Activated CD4-positive, CD25-positive, alpha-beta regulatory T cell (primary cell): ENCODE measurements around the gene L3MBTL1.
"Not testable (repeated sequence)": the region's sequence is repeated elsewhere in the genome, so short reads cannot be mapped to it uniquely, and the experiment has no call there.

Experiments
- DNase-seq, 4 experiments: peaks; one replicate each; lab custom pipeline; 2025; lab: John Stamatoyannopoulos, UW

L3MBTL1 gene

GRCh38 chr20:43507150-43508080 is at the start of gene L3MBTL1:
L3MBTL1 (plus strand) TSS chr20:43507697; CDS start chr20:43513504, 5,807 bp downstream.
- no peak for DNase-seq

DNA sequence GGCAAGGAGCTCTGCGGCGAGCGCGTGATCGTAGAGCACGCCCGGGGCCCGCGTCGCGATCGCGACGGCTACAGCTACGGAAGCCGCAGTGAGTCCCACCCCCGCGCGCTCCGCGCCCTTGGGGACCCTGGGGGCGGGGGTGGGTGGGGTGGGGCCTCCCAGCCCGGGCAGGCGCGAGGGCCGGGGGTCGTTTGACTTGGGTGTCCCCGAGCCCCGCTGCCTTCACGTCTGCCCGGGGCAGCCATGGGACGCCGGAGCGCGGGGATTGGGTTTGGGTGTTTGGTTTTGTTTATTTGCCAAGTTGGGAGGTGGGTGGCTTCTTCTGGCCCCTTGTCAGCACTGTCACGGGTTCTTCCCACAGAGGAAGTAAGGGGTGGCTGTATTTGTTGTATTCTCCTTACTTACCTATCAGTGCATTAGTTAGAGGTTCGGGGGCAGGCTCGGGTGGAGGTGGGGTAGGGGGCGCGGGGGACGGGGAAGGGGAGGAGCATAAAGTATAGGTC is 49.0 kb upstream of the L3MBTL1 start:
- DNase-seq, result no peak

DNA sequence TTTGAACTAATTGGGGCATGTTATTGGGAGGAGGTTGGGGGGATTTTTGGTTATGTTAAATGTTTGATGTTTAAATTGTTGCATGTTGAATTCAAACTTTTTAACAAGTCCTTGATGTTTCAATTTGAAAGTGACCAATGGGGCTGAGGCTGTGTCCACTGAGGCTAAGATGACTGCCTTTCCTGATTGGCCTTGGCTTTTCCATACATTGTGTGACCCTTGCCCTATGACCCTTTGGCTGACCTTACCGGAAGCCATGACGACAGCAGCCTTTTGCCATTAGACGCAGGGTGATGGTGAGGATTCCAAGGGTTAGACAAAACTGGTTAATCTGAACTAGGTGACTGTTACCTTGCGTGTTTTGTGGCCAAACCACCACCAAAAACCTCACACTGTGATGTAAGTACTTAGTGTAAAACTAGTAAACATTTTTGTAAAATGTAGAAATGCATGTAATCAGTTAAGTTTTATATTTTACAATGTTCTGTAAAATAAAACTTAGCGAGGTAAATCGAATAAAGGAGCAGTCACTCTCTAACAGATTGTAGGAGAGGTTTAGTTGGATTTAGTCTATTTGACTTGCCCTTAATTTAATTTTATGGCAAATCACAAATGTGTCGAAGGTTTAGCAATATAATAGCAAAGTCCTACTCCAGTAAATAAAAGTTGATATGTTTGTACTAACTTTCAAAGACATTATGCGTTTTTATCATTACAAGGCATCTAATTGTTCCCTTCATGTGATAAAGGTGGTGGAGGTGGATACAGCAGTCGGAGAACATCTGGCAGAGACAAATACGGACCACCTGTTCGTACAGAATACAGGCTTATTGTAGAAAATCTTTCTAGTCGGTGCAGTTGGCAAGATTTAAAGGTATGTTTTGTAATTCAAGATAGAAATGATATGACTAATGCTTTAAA is 48.2 kb upstream of the L3MBTL1 start:
- no peak for DNase-seq

DNA sequence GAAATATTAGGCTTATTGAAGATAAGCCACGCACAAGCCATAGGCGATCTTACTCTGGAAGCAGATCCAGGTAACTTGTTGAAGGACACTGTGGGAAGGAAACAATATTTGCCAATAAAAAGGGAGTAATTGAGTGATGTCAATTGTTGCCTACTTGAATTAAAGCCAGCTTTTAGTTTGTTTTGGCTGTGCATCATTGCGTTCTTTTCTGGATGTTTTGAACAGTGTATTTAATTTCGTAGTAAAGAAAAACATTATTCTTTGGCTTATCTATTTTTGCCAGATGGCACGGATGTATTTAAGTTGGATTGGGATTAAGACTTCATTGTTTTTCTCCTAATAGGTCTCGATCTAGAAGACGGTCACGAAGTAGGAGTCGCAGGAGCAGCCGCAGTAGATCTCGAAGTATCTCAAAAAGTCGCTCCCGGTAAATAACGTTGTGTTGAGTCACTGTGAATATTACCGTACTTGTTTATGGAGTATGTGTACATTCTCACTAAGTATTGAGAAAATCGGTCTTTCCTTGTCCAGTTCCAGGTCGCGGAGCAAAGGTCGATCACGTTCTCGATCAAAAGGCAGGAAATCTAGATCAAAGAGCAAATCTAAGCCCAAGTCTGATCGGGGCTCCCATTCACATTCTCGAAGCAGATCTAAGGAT is 47.2 kb upstream of the L3MBTL1 start:
- DNase-seq, result no peak

- DNase-seq, result no peak
These were observed 46.7 kb upstream of the L3MBTL1 start for GRCh38 chr20:43460830-43461200.

DNA sequence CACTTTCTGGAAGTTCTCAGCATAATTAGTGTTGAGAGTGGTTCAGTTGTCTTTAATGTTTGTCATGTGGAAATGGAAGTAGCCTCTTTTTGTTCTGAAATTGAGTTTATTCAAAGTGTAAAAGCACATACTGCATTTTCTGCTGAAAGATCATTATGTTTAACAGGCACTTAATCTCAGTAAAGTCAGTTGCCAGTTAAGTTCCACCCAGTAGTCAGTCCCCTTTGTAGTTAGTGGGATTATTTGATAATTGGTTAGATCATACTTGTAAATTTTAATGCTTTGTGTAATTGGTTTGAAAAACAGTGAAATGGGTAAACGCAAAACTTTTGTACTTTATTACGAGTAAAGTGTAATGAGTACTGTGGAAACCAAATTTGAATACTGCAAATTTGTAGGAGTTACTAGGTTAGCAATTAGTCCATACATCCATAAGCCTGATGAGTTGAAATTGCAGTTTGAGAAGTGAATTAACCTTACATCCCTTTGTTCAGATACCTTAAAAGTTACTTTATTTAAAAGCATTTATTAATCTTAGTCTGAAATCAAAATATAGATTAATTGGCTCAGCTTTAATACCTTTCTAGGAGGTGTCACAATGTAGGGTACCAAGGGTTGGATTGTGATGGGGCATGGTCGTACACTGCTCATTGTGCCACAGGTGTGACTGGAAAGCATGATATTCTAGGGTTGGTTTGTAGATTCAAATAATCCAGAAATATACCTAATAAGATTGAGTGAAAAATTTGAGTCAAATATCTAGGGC is 45.4 kb upstream of the L3MBTL1 start:
- DNase-seq, result no peak

DNA sequence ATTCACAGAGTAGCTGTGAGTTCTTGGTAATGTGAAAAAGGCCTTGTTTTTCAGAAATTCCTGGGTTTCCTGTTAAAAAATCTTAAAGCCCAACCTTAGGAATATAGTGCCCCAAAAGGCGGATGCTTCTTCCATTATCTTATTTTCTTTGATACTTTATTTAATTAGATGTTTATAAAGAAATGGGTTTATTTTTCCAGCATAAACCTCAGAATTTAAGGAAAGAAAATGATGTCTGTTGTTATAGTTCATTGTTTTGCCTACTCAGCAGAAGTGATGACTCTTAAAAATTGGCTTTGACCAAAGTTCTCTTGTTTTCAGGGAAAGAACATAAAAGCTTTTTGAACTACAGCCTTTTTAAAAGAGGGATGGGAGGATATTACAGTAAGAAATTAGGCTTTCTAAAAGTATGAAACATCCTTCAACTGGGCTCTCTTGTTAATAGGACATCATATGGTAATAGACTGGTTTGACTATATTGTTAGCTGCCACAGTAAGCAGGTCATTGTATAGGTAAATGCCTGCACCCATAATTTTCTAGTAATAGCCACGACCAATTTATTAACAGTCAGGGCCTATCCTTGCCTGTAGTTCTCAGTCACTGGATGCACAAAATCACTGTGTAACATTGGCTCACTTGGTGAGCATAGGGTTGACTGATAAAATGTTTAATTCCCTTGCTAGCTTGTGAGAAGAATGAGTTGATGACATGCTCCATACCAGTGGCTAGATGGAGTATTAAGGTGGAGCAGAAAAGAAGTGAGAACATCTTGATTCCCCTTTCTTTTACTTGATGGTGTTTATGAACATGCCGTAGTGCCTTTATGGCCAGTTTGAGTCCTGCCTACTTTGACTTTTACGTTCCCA is 44.6 kb upstream of the L3MBTL1 start:
- no peak for DNase-seq

DNA sequence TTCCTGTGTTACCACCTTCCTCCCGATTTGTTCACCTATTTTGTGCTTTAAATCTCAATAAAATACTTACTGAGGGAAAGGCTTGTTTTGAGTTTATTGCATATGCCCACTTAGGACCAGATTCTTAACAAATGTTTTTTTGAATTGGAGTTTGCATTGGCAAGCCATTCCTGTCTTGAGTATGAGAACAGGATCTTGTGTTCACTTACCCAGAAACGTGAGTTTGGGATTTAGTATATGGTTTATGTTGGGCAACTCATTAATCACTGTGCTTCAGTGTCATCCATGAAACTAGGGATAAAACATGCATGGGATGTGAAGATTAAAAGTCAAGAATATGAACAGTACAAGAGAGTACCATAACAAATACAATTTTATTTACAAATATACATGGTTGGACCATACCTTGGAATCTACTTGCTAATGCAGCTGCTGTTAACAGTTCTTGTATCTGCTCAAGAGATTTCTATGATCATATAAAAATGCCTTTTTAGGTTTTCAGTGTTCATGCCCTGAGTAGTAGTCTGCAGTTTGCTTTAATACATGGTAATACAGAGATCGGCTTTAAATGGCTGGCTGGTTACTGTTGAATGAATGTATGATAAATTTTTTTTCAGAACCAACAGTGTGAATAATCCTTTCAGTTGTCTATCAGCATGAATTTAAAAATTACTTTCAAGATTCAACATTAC is 43.8 kb upstream of the L3MBTL1 start:
- no peak for DNase-seq

DNA sequence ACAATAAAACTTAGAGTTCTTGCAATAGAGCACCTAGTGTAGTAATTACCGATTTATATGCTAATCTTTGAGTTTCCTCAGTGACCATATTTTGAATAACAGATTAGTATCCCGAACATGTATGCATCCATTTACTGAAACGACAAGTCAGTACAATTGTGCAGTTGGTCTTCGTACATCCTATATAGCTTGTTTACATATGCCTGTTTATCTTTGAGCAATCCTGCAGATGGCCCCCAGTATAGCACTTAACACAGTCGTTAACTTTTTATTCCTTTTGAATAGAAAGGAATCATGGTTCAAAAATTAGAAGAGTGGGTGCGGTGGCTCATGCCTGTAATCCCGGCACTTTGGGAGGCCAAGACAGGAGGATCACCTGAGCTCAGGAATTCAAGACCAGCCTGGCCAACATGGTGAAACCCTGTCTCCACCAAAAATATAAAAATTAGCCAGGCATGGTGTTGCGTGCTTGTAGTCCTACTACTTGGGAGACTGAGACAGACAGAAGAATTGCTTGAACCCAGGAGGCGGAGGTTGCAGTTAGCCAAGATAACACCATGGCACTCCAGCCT is 43.2 kb upstream of the L3MBTL1 start:
- DNase-seq, result no peak

DNA sequence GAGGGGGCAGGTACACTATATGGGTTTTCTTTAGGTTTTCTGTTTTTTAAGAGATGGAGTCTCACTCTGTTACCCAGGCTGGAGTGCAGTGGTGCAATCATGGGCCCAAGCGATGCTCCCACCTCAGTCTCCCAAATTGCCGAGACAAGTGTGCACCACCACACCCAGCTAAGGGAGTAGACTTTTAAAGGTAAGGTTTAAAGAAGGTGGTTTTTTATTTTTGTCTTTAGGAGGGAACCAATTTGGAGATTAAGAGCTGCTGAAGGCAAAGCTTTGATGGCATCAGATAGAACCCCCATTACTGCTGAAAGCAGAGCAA is 41.9 kb upstream of the L3MBTL1 start:
- DNase-seq, result no peak

DNA sequence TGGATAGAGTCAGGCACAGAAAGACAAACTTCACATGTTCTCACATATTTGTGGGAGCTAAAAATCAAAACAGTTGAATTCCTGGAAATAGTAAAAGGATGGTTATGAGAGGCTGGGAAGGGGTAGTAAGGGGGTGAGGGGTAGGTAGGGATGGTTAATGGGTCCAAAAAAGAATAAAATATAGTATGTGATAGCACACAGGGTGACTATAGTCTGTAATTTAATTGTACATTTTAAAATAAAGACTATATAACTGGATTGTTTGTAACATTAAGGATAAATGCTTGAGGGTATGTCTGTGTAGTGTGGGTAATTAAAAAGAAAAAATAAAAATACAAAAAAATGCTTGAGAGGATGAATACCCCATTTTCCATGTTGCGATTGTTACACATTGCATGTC is 39.9 kb upstream of the L3MBTL1 start:
- DNase-seq, result no peak

DNA sequence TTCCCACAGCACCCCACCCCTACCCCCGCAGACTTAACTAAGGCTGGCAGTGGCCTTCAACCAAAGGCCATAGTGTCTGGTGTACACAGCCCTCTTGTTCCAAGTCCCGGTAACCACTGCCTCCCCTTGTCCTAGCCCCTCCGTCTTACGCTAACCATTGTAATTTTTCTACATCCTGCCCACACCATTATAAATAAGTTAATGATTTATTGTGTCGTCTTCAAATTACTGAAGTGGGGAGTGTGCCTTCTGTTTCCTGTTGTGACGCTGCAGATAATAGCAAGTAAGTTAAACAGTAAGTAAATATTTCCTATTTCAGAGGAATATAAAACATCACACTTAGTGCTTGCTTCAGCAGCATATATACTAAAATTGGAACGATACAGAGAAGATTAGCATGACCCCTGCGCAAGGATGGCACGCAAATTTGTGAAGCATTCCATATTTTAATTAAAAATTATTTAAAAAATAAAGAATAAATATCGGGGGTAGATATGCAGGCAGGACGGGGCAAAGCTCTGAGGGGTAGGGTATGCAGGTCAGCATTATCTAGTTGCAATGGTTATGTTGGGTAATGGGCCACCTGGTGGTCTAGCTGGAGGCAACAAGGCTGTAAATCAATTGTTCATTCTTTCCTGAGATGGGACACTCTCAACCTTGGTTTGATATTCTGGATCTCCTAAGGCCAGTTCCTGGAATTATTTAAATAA is 34.7 kb upstream of the L3MBTL1 start:
- DNase-seq, result no peak

DNA sequence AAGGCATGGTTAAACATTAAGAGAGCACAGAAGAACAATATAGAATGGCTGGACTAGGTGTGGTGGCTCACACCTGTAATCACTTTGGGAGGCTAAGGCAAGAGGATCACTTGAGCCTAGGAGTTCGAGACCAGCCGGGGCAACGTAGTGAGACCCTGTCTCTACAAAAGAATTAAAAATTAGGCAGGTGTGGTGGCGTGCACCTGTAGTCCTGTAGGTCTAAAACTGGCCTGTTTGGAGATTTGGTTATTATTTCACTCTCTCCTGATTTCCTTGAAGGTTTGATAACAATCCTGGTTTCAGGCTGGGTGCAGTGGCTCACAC is 34.2 kb upstream of the L3MBTL1 start:
- no peak for DNase-seq

DNA sequence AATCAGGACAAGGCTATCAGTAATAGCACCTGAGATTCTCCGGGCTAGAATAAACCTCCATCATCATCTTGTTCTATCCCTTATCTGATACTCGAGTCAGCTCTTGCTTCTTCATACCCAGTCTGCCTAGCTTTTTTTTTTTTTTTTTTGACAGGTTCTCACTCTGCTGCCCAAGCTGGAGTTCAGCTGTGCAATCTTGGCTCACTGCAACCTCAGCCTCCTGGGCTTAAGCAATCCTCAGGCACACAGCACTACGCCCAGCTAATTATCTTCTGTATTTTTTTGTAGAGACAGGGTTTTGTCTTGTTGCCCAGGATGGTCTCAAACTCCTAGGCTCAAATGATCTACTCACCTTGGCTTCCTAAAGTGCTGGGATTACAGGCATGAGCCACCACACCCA is 30.3 kb upstream of the L3MBTL1 start:
- DNase-seq, result no peak

DNA sequence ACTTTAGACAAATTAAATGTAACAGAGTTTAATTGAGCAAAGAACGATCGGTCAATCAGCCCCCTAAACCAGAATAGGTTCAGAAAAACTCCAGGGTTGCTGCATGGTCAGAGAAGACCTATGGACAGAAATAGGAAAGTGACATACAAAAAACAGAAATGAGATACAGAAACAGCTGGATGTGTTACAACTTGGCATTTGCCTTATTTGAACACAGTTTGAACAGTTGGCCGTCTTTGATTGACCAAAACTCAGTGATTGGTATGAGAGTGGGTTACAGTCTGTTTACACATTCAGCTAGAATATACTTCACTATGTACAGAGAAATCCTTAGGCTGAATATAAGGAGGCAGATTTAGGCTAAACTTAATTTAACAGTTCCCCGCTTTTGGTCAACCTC is 29.9 kb upstream of the L3MBTL1 start:
- no peak for DNase-seq

DNA sequence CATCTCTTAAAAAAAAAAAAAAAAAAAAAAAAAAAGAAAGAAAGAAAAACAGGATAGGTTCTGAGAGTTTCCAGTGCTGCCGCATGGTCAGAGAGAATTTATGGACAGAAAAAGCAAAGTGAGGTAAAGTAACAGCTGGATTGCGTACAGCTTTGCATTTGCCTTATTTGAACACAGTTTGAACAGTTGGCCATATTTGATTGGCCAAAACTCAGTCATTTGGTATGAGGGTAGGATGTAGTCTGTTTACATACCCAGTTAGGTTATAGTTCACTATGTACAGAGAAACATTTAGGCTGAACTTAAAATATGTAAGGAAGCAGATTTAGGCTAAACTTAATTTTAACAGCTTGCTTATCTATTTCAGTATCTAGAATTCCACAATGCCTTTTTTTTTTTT is 17.5 kb upstream of the L3MBTL1 start:
- no peak for DNase-seq

DNA sequence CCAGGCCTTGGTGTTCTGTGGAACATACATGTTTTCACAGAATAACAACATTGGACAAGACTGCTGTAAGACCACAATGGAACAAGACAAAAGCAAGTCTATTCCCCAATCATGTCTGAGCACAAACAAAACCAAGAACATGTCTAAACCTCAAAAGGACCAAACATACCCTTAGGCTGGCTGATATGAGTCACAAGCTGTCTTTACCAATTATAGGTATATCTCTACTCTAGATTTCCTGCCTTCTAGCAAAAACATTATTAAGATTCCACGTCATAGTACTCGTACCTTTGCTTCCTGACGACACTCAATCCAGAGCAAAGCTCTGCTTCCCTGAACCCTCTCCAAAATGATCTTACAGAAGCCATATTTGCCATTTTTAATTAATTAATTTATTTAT is 15.4 kb upstream of the L3MBTL1 start:
- DNase-seq, result no peak

DNA sequence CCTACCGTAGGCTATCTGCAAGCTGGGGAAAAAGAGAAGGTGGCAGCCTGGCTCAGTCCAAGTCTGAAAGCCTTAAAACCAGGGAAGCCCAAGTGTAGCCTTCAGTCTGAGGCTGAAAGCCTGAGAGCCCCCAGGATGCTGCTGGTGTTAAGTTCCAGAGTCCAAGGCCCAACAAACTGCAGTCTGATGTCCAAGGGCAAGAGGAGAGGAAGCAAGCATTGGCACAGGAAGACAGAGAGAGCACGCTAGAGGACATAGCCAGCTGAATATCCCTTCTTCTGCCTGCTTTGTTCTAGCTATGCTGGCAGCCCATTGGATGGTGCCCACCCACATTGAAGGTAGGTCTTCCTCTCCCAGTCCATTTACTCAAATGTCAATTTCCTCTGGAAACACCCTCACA is 12.1 kb upstream of the L3MBTL1 start:
- DNase-seq, result no peak

DNA sequence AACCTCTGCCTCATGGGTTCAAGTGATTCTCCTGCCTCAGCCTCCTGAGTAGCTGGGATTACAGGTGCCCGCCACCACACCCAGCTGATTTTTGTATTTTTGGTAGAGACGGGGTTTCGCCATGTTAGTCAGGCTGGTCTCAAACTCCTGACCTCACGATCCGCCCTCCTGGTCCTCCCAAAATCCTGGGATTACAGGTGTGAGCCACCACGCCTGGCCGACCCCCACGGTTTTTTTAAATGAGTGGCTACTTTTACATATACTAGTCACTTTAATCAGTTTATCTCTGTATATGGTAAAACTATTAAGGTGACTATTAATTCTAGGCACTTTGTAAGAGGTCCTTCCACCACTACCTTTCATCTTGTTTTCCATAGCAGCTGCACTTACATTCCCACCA is 5.5 kb upstream of the L3MBTL1 start:
- not testable (repeated sequence) for DNase-seq
